ENCODE data around the gene LCOR. TPM values are rescaled to one million over a fixed set of nuclear protein-coding genes. Genes with fewer than 3 reads are reported as not detected.

Gene LCOR
- total RNA-seq, 1 experiment from 2014 or later: 42.1 TPM

DNA sequence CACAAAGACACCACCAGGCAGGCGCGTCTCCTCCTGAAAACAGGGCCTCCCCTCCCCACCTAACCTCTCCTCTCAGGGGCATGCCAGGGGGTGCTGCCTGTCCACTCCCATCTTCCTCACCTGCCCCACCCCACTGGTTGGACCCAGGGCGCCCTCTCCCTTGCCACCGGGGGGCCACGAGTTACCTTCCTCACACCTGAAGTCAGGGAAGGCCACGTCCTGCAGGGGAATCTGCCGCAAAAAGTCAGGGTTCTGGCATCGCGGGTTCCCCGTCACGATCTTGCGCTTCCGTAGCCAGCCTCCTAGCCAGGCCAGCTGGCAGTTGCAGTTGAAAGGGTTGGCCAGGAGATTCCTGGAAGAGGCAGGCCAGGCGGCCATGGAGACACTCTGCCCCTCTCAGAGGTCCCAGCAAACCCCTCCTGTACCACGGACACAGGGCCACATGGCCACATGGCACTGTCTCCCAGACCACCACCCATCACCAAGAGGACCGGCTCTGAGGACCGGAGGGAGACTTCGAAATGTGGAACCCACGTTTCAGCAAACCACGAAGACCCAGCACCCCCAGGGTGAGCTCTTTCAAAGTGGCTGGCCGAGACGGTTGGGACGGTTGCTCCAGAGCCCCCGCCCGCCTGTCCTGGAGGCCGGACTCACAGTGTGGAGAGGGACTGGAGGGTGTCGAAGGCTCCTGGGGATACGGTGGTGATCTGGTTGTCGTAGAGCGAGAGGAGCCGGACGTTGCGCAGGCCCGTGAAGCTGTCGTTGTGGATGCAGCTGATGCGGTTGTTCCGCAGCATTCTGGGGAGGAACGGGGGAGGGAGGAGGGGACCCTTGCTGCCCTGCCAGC is 210.8 kb downstream of the LCOR start:
- no peak for DNase-seq
- Histone ChIP-seq H3K27ac (ENCODE audit: insufficient read length, low read depth, low read length) (no peak overlapping the region), H3K23me2 (ENCODE audit: insufficient read length, low read depth, low read length, poor library complexity, severe bottlenecking) (no peaks in the 10 kb centered on the region), H3K4me2 (ENCODE audit: insufficient read depth, insufficient read length, low read length) (no peak overlapping the region), H3K23ac (ENCODE audit: insufficient read length, low read depth, low read length) (no peak overlapping the region), H3K9me3 (ENCODE audit: control insufficient read depth, low read depth, low read length) (no peaks in the 10 kb centered on the region), H3K79me1 (ENCODE audit: insufficient read depth, low read depth, low read length, poor library complexity, severe bottlenecking) (no peaks in the 10 kb centered on the region), H3K79me2 (ENCODE audit: insufficient read depth, low read length) (no peaks in the 10 kb centered on the region), H3K27me3 (ENCODE audit: insufficient read depth, low read length) (no peaks in the 10 kb centered on the region), H3K9ac (ENCODE audit: extremely low read depth, insufficient read length, low read length) (no peak overlapping the region), H2BK12ac (ENCODE audit: insufficient read length, low read depth, low read length) (no peak overlapping the region), H3K56ac (ENCODE audit: insufficient read length, low read depth, low read length) (no peak overlapping the region), H3K14ac (ENCODE audit: insufficient read depth, low read length) (no peak overlapping the region; the same call in 1 of the 2 replicates), H3K4me1 (ENCODE audit: insufficient read depth, low read length) (no peaks in the 10 kb centered on the region), H4K20me1 (ENCODE audit: control insufficient read depth, insufficient read depth, insufficient read length) (no peaks in the 10 kb centered on the region), H4K91ac (ENCODE audit: insufficient read length, low read depth, low read length) (no peak overlapping the region), H2BK120ac (ENCODE audit: low read depth, low read length, poor library complexity, severe bottlenecking) (no peak overlapping the region), H2BK5ac (ENCODE audit: insufficient read length, low read length) (no peak overlapping the region), H3K4ac (ENCODE audit: low read depth, low read length) (no peak overlapping the region), H4K8ac (replicated peaks; ENCODE audit: insufficient read length, low read depth, low read length) (no peak overlapping the region), H4K5ac (ENCODE audit: insufficient read length, low read depth, low read length) (no peak overlapping the region), H2AK5ac (ENCODE audit: insufficient read length, low read length) (no peak overlapping the region), H3K18ac (ENCODE audit: insufficient read length, low read depth, low read length) (no peak overlapping the region), H2BK20ac (ENCODE audit: low read depth, low read length, poor library complexity, severe bottlenecking) (no peak overlapping the region), H2AFZ (ENCODE audit: low read length) (no peak overlapping the region), H2BK15ac (ENCODE audit: low read depth, low read length) (no peak overlapping the region), H3T11ph (ENCODE audit: low read length) (no peak overlapping the region)
- H3K36me3 Mint-ChIP-seq (ENCODE audit: insufficient read depth in 1 of 3, low read depth in 3 of 3): no peaks in the 10 kb centered on the region
- H3K4me1 Mint-ChIP-seq: peaks cover 14 to 18% of the 10 kb centered on the region in 2 experiments
- TF ChIP-seq, protein P1, sequence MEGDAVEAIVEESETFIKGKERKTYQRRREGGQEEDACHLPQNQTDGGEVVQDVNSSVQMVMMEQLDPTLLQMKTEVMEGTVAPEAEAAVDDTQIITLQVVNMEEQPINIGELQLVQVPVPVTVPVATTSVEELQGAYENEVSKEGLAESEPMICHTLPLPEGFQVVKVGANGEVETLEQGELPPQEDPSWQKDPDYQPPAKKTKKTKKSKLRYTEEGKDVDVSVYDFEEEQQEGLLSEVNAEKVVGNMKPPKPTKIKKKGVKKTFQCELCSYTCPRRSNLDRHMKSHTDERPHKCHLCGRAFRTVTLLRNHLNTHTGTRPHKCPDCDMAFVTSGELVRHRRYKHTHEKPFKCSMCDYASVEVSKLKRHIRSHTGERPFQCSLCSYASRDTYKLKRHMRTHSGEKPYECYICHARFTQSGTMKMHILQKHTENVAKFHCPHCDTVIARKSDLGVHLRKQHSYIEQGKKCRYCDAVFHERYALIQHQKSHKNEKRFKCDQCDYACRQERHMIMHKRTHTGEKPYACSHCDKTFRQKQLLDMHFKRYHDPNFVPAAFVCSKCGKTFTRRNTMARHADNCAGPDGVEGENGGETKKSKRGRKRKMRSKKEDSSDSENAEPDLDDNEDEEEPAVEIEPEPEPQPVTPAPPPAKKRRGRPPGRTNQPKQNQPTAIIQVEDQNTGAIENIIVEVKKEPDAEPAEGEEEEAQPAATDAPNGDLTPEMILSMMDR (conservative IDR thresholded peaks at IDR 0.05): no peak
- peaks cover 14% of the 10 kb centered on the region for H3K27me3 Mint-ChIP-seq (ENCODE audit: low read depth)
- peak overlapping the region in 1 of 3 experiments; percentile 37; a peak in 1 of 7 replicates for H3K27ac Mint-ChIP-seq
- WGBS (ENCODE audit: extremely low coverage, insufficient read length, low lambda C conversion rate): no CpG with 5 or more reads among the region's 38 CpGs
- H3K4me3 Mint-ChIP-seq: no peak overlapping the region
- H3K9me3 Mint-ChIP-seq: no peaks in the 10 kb centered on the region

Data from H9 (cell line).